HG03108 (cell line): Measurements from ENCODE around the gene TCTA.
A peak's percentile ranks its signal among the peaks of the same experiment; 100 is the strongest.

Experiments used
- ATAC-seq: cut with Tn5 transposase; IDR thresholded peaks from one replicate; pipeline ENCODE4 v1.9.1; 2021; ENCODE audit warnings: moderate library complexity; ENCODE audit not compliant: unreplicated experiment

Gene TCTA

GRCh38 chr3:49410066-49410845, 2.0 kb upstream of the TCTA start:
- no peak for ATAC-seq

GRCh38 chr3:49410846-49411534, 1.2 kb upstream of the TCTA start:
- ATAC-seq = no peak

DNA sequence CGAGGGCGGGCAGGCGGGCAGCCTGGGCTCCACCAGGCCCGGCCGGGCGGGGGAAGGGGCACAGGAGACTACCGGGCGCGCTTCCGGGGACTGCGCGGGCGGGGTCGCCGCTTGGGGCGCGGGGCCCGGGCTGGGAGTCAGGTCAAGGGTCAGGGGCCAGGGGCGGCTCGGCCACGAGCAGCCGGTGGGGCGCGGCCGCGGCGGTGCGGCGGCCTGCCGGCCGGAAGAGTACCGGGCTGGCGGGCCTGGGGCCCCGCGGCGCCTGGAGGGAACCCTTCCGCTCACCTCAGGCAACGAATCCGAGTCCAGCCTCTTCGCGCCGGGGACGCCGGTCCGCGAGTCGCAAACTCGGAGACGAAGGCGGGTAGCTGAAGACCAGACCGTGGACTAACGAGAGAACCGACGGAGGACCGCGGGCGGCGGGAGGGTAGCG, 672 bp upstream of the TCTA start:
- peak; percentile 15 for ATAC-seq

DNA sequence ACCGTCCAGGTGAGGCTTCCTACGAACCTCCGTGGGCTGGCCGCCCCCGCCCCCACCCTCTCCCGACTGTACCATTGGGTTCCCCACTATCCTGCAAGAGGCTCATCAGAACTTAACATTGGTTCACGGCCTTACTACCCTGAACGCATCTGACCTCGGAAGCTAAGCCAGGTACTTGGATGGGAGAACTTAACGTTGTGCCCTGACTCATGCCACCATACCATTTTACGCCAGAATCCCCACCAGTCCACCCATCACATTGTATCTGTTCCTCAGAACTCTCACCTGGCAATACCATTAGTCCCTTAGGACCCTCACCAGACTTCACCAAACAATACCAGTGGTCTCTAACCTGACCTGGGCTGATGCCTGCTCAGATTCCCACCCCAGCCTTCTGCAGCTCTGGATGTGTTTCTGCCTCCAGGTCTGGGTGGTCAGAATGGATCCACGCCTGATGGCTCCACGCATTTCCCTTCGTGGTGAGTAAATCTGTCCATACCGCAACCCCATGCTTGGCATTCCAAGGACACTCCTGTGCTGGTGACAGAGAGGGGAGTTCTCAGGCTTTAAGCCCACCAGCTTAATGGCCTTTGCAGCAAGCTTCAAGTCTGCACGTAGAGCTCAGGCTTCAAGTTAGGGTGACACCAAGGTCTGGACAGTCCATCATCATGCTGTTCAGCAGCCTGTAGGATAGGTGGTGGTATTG, 562 bp downstream of the TCTA start:
- no peak for ATAC-seq

DNA sequence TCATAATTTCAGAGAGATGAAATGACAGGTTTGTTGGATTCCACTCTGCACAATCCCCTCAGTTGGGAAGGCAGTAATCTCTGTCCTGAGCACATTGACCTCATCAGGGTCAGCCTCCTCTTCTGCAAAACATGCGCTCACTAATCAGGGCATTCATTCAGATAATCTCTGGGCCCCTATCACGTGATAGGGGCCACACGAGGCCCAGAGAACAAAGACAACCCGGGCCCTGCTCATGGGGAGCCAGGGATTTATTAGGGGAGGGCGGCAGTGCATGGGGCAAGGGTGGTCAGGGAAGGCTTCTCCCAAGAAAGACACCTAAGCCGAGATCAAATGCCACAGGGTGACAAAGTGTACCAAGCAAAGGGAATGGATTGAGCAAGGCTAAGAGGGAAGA, 1.1 kb downstream of the TCTA start:
- no peak for ATAC-seq

DNA sequence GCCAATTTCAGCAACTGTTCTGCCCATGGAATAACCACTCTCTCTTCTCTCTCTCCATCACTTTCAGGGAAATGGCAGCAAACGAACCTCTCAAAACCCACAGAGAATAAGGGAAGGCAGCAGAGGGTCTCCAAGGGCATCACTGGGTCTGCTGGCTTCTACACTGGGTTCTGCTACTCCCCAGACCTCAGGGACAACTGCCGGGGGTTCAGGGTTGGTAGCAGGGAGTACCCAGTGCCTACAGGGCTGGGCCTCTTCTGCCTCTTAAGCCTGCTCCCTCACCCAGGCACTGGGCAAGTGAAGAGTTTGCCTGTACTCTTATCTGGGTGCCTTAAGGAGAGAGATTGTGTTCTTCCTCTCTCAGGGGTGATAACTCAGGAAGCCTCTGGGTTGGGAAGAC, 2.5 kb downstream of the TCTA start:
- no peak for ATAC-seq

DNA sequence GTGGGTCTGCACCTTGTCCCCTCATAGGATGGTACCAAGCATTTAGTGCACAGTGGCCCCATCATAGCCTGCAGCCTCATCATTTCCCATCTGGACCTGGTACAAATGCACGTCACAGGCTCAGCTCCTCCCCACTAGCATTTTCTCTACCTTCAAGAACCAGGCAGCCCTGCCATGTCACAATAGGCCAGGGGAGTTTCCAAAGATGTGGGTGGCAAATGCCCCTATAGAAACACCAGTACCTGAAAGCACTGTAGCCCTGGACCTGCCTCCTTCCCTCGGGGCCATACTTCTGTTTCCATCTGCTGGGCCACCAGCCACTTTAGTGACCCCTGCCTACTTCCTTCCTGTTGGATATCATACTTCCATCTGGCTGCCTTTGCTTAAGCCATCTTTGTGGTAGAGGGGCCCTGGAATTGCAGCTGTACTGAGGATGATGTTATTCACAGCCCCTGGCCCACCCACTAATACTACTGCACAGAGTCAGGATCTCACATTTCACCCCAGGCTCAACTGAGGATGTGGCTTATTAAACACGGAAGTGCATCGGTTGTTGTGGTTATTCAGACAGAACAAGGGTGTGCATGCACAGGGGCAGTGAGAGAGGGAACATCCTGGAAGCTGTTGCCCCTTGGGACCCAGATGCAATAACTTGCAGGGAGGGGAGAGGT, 3.8 kb downstream of the TCTA start:
- ATAC-seq = no peak

DNA sequence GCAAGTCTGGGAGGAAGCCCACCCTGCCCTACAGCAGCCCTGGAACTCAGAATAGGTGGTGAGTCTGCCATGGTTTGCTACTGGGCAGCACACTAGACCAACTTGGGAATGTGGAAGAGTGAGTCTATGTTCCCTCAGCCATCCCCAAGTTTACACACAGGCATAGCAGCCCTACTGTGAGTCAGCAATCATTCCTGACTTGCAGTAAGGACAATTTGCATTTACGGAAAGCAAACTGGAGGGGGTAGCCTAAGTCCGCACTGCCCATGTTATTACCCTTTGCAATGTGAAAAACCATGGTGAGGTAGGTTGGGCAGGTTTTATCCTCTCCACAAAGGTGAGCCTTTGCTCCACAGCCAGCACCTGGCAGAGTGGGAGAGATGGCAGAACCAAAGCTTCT, 4.6 kb downstream of the TCTA start:
- ATAC-seq = no peak

GRCh38 chr3:49417516-49418120, 5.4 kb downstream of the TCTA start:
- no peak for ATAC-seq

DNA sequence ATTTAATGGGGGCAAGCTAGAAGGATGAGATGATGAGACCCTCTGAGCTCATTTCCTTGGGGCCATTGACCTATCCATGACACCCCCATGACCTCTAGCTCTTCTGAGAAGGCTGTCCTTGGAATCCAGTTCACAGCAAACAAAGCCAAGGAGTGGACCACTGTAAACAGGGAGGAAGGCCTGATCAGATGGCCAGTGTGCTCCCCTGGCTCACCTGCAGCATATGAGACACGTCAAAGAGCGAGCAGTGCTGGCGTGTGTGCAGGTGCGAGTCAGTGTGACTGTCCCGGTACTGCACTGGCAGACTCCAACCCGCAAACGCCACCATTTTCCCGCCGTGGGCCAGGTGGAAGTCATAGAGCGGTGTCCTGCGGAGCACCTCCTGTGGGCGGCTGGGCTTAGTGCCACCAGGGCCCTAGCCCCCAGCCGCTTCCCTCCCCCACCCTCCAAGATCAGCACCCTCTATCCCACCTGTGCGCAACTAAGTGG, 9.7 kb downstream of the TCTA start:
- no peak for ATAC-seq

DNA sequence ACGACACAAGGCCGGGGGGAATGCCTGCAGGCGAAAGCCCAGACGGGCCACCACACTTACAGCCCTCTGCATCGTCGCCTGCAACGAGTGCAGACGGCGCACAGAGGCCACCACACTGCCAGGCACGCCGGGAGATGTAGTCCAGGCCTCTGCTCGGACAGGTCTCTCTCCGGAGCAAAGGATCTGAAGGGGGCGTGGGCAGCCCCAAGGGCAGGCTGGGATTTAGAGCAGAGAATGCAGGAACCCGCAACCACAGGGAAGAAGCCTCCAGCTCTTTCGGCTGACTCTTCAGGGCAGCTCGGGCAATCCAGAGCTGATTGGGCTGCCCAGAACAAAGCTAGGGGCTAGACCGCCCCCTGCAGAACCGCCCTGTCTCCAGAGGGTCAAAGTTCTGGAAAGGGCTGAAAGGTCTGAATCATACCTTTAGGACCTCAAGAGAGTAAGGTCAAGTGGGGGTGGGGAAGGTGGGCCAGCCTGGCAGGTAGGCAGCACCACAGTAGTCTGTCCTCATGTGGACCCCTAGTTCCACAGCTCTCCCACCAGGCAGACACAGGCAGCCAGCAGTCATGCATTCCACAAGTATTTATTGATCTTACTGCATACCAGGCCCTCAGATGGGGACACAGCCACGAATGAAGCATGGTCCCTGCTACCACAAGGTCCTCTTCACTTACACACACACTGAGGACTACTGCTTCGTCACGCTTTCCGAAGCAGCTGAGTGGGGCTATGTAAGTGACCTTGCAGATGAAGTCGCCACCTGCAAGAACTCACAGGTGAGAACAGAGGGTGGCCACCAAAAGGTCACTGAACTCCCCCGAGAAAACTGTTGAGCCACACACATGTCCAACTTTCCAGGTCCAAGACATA, 10.4 kb downstream of the TCTA start, which contains the start of gene AMT:
TSS of gene AMT (minus strand) at position 95 of the 870 bp plus-strand sequence. CDS start at position 72, 23 bp downstream.
- ATAC-seq = no peak

DNA sequence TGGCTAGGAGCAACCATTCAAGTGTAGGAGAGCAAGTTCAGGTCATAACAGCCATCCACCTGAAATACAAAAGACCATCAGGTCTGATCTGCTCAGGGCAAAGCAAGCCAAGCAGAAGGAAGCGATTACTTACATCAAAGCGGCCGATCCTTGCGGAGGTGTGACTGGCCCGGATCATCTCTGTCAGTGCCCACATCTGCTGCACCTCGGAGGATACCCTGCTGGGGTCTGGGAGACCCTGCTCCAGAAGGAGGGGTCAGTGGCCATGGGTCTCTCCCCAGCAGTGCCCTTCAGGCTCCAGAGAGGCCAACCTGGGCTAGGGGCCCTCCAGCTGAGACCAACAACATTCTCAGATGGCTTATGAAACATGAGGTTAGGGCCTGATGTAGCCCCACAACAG, 12.6 kb downstream of the TCTA start:
- ATAC-seq = no peak

DNA sequence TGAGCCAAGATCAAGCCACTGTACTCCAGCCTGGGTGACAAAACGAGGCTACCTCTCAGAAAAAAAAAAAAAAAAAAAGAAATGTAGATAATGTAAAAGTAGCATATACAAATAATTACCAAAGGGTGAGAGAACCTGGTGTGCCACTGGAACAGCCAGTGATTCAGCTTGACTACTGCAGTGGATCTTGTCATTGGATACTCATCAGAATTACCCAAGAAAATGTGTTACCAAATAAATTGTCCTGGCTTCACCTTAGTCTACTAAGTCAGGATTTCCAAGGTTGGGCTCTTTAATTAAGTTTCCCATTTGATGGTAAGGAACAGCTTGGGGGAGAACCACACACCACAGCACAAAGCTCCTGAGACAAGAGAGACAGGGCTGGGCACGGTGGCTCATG, 15.4 kb downstream of the TCTA start:
- ATAC-seq = no peak

DNA sequence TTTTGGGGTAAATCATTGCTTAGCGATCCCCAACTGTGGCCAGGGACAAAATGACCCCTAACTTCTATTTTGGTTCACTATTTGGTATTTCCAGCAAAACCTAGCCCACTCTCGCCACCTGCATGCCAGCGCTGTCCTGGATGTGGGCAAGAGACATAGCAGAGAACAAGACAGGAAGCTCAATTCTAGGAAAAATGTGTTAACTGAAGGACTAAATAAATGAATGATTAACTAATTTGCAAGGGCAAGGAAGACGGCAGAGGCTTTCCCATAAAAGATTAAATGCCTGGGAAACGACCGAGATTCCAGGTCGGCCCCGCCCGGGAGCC, 16.5 kb downstream of the TCTA start:
- no peak for ATAC-seq

- ATAC-seq = no peak
Measured at GRCh38 chr3:49434731-49435130, 22.5 kb downstream of the TCTA start.

DNA sequence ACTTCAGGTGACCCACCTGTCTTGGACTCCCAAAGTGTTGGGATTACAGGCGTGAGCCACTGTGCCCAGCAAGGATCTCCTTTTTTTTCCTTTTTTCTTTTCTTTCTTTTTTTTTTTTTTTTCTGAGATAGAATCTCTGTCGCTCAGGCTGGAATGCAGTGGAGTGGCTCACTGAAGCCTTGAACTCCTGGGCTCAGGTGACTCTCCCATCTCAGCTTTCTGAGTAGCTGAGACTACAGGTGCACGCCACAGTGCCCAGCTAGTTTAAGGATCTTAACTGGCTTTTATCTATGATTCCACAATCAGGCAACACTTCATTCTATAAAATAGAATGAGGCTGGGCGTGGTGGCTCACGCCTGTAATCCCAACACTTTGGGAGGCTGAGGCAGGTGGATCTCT, 33.2 kb downstream of the TCTA start:
- no peak for ATAC-seq

- ATAC-seq = no peak
Measured at GRCh38 chr3:49453621-49454020, 41.4 kb downstream of the TCTA start.

- ATAC-seq = no peak
Measured at GRCh38 chr3:49454458-49454857, 42.2 kb downstream of the TCTA start.

DNA sequence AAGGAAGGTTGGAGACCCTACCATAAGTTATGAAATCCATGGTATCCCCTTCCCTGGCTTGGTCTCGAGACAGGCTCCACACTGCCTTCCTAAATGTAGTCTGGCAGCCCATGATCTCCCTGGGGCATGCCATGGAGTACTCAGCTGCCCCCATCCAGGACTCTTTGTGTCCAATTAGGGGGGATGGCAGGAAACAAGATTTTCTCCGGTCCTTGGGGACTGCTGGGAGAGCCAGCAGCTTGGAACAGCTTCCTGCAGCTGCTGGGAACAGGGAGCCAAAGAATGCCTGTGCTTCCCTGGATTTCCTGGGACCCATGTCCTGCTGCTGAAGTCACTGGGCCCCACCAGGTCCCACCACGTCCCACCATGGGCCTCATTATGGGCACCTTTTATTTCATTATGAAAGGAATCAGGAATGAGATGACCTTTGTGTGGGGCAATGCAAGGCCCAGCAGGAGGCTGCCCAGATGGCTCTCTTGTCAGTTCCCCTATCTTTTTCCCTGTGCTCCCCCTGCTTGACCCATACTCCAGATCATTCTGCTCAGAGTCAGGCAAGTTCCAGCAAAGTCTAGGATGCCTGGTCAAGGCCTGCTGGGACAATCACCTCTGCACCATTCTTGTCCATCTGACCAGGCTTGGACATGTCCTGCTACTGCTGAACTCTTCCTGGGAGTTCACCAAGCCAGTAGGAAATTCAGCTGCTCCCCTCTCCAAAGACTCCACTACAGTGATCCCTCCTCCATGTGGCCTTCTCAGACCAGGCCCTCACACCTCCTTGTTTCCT, 42.9 kb downstream of the TCTA start:
- no peak for ATAC-seq
